GDM1 (cell line): Measurements from ENCODE around the gene PHACTR3.
"Not testable (repeated sequence)": the region's sequence is repeated elsewhere in the genome, so short reads cannot be mapped to it uniquely, and the experiment has no call there.

Experiments
- DNase-seq: peaks from one replicate; lab custom pipeline; 2025; lab: John Stamatoyannopoulos, UW

Gene PHACTR3

DNA sequence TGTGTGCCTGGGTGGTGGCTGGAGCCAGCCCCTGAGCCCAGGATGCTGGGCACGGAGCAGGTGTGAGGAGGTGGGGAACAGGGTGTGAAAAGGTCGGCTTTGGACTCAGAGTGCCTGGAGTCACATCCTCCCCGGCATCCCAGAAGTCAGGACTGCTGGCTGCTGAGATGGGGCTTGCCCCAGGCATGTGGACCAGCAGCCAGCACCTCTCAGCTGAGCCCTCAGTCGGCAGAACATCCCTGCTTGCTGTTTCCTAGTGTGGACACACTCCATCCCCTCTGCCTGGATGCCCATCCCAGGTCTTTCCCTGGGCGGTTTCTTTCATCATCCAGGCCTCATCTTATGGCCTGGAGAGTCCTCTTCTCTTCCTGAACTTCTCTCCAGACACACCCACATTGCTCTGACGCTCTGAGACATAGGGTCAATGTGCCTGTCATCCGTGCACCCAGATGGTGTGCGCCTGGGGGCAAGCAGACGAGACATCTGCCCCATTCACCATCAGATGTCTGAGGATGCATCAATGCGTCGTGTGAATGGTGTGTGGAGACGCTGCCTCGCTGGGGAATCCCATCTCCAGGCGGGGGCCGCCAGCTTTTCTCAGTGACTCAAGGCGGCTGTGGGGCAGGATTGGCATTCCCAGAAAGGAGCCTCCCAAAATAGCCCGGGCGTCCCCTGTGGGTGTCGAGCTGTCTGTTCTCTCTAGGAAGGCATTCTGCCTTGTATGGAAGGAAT lies 224.9 kb downstream of the PHACTR3 start:
- no peak for DNase-seq

DNA sequence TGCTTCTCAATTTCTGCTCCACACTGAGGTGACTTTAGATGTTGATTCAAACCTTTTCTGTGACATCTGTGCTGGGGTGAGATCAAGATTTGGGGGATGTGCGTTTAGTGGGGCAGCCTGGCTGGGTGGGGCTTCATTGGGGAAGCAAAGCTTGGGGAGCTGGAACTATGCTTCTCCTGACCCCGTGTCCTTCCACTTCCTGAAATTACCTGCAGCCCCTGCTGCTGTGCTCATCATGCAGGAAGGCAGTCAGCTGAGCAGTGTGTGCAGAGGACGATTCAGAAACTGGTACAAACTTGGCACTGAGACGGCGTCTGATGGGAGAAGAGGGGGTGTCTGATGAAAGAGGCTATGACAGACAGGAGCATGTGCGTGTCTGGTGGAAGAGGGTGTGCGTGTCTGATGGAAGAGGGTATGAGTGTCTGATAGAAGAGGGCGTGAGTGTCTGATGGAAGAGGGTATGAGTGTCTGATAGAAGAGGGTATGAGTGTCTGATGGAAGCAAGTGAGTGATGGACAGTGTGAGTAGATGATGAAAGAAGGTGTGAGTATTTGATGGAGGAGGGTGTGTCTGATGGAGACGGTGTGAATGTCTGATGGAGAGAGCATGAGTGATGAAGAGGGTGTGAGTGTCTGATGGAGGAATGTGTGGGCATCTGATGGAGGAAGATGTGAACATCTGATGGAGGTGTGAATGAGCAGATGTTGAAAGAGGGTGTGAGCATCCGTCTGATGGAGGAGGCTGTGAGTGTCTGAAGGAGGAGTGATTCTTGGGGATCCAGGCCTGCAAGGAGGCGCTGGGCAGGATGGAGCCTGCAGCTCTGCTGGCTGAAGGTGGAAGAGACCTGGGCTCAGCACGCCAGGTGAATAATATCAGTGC lies 225.7 kb downstream of the PHACTR3 start:
- no peak for DNase-seq

DNA sequence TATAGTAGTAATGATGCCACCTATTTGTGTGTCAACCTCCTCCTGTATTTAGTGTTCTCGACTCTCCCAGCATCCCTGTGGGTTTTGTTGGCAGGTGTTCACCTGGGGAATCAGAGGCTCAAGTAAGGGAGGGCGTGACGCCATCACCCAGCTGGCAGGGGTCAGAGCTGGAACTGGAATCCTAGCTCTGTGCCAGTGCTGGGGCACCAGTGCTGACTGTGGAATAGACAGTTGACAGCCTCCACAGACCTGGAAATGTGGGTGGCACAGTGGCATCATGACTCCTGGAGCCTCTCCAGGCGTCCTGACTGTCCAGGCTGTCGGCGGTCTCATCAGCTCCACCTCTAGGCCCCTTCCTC lies 226.3 kb downstream of the PHACTR3 start:
- DNase-seq: no peak

DNA sequence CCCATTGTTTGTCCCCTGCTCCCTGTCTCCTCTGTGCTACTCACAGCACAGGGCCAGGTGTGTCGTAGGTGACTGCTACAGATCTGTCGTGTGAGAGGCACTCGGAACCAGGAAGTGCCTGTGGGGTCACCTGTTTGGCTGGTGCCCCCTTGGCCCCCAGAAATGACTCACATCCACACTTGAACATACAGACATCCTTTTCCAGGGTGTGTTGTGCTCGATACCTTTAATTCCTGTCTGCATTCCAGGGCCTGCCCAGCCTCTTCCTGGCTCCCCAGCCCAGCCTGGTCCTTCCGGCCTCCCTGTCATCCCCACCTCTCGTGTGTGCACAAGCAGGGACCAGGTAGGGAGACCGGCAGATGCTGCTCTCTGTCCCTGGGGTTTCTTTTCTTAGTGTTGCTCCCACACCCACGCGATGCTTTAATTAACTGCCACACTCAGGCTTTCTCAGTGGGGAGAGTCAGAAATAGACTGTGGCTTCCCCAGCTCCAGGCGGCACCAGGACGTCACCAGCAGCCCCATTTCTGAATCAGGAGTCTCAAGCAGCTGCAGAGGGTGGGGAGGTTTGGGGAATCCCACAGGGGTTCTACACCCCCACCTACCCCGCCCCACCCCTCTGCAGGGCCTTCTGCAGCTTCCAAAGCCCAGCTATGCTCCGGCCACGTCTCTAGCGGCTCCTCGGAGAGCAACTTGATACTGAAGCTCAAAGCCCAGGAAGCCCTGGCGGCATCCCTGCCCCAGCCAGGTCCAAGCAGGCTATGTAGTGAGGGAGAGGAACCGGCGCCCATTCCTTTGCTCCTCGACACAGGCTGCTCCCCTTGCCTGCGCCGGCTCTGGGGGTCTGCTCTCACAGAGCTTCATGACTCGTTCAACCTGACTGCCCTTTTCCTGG lies 226.9 kb downstream of the PHACTR3 start:
- DNase-seq: no peak

DNA sequence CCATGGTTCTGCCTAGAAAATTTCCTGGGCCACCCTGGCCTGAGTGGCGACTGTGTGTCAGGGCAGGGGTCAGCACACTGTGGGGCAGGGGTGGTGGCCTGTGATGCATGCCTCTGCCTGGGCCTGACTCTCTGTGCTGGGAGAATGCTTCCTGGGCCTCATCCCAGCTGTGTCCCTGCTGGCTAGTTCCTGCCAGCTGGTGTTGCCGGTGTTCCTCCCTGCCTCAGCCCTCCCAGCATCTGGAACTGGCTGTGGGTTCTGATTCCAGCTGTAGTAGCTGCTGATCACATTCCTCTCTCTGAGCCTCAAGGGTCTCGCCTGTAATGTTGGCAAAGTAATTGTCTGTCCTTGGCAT lies 227.6 kb downstream of the PHACTR3 start:
- DNase-seq: no peak

DNA sequence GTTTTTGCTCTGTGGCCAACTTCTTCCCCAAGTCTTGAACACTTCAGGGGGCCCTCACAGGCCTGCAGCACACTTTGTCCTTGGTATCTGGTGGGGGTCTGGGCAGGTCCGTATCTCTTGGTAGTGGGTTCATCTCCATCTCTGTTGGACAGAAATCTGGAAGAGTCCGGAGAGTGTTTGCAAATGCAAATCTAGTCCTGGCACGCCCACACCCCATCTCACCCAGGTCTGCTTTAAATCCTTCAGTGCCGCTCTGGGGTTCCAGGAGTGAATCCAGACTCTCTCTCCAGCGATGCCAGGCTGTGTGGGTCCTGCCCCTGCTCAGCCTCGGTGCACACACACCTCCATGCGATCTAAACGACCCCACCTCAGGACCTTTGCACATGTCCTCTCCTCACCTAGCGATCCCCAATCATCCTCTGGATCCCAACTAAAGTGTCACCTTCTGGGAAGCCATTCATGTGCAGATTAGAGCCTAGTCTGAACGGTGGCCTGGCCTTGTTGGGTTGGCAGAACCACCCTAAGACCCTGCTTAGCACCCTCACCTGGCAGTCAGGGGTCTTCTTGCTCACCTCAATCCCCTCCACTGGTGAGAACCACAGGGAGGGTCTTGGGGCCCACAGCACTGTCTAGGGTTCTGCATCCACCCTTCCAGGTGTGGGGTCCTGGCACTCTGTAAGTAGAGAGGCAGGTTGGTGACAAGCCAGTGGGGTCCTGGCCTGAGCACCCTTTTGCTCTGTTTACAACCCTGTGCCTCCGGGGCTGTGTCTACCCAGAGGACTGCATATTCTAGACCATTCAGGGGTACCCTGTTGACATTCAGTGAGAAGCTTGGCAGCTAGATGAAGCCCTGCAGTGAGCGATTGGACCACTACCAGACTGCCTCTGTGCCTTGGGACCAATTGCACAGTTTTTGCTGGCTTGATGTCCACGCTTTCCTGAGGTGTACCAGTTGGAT lies 228.3 kb downstream of the PHACTR3 start:
- no peak for DNase-seq

DNA sequence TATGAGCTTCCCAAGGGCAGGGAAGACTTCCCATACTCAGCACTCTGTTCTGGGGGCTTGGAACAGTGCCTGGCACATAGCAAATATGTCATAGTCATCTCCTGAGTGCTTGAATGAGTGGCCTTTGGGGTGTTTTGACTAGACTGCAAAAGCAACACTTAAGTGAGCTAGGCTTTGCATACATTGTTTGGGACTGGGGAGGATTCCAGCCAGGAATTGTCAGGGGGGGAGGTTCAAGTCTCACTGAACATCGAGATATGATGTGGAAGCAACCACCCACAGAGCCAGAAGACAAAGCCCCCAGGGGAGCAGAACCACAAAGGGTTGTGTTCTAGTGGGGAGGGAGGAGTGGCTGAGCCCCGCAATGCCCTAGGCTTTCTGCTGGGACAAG lies 230.7 kb downstream of the PHACTR3 start:
- DNase-seq: no peak

DNA sequence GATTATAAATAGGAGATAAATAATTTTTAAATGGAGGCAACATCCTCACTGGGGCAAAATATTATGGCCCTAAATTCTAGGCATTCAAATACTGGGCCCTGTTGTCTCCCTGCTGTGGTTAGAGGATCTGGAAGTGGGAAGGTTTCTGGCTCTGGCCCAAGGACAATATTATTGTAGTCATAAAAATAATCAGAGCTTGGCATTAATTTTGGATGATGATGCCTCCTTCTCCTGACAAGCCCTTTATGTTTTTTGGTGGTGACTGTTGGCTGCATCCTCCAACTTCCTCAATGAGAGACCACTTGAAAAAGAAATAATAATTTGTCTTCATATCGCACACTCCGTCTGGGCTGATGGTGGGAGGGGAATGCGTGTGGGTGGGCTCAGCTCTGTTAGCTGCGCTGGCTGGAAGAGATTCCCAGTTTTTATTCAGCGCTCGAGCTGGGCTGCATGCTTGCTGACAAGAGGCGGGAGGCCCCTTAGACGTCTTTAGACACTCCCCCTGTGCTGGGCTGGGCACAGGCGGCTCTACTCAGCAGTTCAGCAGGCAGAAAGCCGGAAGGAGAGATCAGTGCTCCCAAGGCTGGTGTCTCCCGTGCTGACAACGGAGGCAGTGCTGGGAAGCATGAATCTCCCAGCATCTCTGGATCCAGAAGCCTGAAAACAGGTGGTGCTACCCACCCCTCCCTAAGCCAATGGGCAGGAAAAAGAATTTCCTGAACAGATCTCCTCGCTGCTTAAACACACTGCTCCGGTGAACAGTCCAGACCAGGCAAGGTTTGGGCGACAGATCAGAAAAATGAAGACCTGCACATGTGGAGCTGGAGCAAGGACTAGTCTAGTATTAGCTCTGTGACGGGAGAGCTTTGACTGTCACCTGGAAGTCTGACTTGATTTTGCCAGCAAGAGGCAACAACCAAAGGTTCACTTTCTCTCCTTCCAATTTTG lies 231.4 kb downstream of the PHACTR3 start:
- DNase-seq: no peak

DNA sequence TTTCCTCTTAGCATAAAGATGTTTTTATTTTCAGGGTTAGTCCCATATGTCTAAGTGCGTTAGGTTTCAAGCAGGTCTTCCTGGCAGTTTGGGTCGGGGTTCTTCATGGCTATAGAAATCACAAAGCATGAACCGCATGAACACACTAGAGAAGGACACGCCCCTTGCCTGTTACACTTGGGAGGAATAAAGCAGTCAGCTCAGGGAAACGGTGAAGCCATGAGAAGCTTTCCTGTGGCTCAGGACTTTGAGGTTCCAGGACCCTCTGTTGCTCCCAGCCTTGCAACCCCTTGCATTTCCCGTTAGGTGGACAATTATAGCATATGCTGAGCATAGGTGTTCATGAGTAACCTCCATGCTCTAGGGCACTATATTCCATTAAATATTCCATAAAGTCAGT lies 232.4 kb downstream of the PHACTR3 start:
- DNase-seq: no peak

DNA sequence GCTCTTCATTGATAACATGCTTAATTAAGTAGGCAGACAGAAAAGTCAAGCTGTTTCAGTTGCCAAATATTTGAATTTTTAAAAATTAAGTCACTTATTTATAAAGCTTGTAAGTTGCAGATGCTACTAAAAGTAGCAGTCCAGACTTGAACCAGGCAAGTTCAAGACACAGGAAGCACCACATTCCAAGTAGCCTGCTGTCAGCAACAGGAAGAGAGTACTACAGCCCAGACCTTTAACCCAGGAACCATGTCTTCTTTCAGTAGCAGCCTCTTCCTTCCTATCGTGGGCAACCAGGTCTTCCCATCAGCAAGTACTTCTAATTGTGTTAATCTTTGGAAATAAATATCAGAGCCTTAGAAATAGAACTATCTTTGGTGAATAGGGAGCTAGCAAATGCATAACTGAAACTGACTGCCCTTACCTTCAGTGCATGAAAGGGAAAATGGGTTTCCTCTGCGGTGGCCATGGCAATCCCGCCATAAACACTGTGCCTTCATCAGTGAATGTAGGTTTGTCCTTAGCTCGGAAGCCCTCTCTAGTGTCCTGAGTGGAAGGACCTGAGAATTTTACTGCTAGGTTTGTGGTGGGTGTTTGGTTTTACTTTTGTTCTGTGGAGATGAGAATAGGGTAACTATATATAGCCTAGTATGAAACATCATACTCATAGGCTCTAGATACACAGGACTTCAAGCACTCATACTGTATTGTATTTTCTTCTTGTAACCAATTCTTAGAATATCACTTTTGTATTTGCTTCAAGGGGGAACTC lies 233.5 kb downstream of the PHACTR3 start:
- no peak for DNase-seq

DNA sequence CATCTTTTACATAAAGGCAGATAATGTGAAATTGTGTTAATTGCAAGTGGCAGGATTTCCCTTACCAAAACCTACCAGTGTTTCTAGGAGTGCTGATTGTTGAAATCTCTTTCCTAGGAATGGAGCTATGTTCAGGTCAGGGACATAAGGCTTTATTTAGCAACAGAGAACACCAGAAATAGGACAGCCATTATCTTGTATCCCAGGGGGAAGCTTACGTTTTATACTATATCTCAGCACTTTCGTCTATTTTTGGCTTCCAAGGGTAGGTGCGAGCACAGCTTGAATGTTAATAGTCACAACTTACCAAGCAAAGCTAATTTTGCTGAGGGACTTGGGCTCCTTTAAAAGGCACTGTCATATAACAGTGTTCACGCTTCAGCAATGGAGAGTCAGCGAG lies 235.1 kb downstream of the PHACTR3 start:
- DNase-seq: no peak

DNA sequence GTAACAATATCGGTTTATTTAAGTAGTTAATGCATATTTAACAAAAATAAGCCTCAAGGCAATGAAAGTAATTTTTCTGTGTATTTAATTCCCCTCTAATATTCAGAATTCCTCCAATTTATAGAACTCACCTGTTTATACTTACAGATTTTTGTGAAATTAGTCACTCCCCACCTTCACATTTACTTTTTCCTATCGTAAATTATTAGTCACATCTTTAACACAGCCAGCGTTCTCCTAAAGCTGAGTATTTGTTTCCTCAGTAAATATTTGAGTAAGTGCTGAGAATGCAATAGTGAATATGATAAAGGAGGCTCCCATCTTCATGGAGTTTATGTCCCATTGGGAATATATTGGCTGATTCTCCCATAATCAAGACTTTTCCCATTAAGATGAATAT lies 241.1 kb downstream of the PHACTR3 start:
- DNase-seq: no peak

DNA sequence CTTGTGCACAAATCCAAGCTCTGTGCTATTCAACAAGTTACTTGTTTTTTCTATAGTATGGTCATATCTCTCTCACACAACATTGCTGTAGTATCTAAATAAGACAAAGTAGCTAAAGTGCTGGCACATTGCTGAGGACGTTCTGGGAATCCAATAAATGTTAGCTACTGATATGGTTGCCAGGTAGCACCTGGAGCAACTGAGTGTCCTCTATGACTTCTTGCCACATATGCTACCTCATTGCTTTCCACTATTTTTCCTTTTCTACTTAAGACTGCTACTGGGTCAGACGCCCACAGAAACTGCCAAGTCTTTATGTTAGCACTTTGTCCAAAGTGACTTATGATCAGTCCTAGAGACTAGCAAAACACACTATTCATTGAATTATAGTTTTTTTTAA lies 243.8 kb downstream of the PHACTR3 start:
- DNase-seq: no peak

DNA sequence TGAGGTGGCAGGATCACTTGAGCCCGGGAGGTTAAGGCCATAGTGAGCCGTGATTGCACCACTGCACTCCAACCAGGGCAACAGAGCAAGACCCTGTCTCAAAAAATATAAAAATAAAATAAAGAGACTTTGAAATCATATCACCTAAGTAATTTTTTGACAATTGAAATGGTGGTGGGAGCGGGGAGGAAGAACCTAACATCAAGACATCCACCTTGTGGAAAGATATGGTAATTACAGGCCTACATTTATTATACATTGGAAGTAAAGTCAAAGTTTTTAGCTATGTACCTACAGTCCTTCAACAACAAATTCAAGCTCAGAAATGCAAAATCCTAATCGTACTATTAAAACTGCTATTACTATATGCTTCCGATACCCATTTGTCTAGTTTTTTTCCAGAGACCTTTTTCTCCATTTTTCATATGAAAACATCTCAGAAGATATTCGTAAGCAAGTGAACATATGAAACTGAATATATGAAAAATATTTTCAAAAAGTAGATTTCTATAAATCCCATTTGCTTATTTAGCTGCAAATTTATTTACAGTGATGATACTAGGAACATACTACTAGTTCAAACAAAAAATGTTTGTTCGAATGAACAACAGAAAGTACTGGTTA lies 245.8 kb downstream of the PHACTR3 start:
- DNase-seq: no peak

DNA sequence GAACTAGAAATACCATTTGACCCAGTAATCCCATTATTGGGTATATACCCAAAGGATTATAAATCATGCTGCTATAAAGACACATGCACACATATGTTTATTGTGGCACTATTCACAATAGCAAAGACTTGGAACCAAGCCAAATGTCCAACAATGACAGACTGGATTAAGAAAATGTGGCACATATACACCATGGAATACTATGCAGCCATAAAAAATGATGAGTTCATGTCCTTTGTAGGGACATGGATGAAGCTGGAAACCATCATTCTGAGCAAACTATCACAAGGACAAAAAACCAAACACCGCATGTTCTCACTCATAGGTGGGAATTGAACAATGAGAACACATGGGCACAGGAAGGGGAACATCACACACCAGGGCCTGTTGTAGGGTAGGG lies 252.2 kb downstream of the PHACTR3 start:
- DNase-seq: not testable (repeated sequence)

DNA sequence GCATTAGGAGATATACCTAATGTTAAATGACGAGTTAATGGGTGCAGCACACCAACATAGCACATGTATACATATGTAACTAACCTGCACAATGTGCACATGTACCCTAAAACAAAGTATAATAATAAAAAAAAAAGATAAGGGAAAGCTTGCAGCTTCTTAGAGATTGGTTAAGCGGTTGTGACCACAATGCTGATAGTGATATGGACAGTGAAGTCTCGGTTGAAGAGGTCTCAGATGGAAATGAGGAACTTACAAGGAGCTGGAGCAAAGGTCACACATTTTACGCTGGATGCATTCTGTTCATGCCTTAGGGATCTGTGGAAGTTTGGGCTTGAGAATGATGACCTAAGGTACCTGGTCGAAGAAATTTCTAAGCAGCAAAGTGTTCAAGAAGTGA lies 252.6 kb downstream of the PHACTR3 start:
- not testable (repeated sequence) for DNase-seq

DNA sequence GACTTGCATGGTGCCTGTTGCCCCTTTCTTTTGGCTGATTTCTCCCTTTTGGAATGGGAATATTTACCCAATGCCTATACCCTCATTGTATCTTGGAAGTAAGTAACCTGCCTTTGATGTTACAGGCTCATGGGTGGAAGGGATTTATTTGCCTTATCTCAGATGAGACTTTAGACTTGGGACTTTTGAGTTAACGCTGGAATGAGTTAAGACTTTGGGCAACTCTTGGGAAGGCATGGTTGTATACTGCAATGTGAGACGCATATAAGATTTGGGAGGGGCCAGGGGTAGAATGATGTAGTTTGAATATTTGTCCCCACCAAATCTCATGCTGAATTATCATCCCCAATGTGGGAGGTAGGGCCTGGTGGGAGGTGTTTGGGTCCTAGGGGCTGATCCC lies 253.6 kb downstream of the PHACTR3 start:
- DNase-seq: no peak

DNA sequence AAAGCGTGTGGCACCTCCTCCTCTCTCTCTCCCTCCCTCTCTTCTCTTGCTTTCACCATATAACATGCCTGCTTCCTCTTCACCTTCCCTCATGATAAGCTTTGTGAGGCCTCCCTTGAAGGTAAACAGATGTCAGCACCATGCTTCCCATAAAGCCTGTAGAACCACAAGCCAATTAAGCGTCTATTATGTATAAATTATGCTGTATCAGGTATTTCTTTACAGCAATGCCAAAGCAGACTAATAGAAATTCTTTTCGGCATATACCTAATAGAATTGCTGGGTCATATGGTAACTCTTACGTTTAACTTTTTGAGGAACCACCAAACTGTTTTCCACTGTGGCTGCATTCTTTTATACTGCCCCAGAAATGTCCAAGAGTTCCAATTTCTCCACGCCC lies 254.1 kb downstream of the PHACTR3 start:
- no peak for DNase-seq

DNA sequence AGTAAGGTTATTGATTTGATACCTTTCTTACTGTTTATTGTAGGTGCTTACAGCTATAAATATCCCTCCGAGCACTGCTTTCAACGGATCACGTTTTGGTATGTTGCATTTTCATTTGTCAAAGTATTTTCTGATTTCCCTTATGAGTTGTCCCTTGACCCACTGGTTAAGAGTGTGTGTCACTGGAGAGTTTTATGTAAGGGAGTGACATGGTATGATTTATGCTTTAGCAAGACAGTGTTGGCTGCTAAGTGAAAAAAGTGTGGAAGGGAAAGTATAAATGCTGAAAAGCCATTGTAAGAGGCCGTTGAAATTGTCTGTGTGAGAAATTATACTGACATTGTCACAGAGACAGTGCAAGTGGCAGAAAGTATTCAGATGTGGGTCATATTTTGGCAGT lies 257.1 kb downstream of the PHACTR3 start:
- no peak for DNase-seq
